Measurements from ENCODE around the gene ATP2C2.
"Not testable (repeated sequence)": the region's sequence is repeated elsewhere in the genome, so short reads cannot be mapped to it uniquely, and the experiment has no call there.

ATP2C2 gene, protein sequence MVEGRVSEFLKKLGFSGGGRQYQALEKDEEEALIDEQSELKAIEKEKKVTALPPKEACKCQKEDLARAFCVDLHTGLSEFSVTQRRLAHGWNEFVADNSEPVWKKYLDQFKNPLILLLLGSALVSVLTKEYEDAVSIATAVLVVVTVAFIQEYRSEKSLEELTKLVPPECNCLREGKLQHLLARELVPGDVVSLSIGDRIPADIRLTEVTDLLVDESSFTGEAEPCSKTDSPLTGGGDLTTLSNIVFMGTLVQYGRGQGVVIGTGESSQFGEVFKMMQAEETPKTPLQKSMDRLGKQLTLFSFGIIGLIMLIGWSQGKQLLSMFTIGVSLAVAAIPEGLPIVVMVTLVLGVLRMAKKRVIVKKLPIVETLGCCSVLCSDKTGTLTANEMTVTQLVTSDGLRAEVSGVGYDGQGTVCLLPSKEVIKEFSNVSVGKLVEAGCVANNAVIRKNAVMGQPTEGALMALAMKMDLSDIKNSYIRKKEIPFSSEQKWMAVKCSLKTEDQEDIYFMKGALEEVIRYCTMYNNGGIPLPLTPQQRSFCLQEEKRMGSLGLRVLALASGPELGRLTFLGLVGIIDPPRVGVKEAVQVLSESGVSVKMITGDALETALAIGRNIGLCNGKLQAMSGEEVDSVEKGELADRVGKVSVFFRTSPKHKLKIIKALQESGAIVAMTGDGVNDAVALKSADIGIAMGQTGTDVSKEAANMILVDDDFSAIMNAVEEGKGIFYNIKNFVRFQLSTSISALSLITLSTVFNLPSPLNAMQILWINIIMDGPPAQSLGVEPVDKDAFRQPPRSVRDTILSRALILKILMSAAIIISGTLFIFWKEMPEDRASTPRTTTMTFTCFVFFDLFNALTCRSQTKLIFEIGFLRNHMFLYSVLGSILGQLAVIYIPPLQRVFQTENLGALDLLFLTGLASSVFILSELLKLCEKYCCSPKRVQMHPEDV

DNA sequence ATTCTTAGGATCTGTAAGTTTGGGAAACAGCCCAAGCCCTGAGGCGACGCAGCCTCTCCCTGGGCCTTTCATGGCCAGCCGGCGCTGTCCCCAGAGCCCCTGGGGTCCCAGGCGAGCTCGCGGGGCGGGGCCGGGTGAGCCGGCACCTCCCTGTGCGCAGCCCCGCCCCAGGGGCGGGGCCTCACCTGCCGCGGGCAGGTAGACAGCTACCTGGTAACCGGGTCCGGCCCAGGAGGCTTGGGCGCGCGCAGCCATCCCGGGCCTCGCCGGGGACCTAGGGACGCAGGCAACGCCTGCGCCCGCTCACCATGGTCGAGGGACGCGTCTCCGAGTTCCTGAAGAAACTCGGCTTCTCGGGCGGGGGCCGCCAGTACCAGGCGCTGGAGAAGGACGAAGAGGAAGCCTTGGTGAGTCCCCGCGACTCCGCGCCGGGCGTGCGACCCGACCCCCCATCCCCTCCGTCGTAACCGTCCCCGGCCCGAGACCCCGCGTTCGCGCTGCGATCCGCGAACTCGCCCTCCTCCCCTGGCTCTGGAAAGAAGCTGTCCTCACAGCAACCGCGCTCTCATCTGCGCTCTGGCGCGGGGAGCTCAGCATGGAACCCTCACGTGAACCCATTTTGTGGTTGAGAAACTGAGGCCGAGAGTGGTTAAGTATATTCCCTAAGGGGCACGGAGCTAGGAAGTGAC, at the start of gene ATP2C2:
Gene ATP2C2, plus strand, starts transcription at position 231 of the 689 bp plus-strand sequence. Its CDS starts 78 bp downstream, at position 309.
- no peak for DNase-seq (ENCODE audit: low read depth in 2 of 2)

DNA sequence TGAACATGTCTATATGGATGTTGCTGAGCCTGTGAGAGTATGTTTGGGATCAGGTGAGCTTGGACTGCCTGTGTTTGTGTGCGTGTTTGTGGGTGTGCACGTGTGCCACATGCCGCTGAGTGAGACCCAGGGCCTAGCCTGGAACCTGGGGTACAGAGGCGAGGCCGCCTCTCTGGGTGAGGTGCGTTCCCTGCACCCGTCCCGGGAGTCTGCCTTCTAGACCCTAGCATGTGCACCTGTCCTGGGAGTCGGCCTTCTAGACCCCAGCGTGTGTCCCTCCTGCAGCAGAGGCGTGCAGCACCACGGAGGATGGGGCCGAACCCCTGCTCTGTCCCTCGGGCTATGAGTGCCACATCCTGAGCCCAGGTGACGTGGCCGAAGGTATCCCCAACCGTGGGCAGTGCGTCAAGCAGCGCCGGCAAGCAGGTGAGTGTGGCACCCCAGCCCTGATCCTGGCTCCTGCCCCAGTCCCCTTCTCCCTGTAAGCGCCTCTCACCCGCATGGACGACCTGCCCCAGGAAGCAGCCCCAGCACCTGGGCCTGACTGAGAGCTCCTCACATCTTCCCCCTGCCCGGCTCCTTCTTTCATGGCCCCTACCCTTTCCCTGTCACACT, 49.1 kb upstream of the ATP2C2 start:
- no peak for DNase-seq (ENCODE audit: low read depth in 2 of 2)

DNA sequence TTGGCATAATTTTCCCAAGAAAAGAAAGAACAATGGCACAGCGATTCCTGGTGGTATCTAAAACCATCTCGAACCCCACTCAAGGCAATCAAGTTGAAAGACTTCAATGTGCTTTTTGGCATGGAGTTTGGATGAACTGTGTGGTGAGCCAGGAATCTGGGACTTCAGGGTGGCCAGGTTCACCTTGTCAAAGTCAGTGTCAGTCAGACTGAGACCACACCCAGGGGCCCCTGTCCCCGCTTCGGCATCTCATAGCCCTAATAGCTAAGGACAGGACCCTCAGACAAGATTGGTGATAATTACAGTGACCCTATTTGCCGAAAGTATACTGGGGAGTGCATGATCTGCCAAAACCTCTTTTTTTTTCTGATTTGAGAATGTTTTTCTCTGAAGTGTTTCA, 47.8 kb upstream of the ATP2C2 start:
- DNase-seq (ENCODE audit: low read depth in 2 of 2), result no peak

DNA sequence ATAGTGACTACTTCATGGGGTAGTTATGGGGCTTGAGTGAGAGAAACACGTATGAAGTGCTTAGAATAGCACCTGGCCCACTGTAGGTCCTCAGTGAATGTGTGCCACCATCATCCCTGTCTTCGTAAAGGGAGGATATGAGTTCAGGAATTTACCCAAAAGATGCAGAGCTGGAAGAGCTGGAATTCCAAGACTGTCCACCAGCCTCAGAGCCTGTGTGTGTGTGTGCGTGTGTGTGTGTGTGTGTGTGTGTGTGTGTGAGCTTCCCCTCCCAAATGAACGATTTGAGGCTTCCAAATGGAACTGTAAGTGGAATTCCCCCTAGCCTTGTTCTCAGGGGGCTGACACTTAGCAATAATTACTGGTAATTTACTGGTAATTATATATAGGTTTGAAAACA, 46.4 kb upstream of the ATP2C2 start:
- no peak for DNase-seq (ENCODE audit: low read depth in 2 of 2)

DNA sequence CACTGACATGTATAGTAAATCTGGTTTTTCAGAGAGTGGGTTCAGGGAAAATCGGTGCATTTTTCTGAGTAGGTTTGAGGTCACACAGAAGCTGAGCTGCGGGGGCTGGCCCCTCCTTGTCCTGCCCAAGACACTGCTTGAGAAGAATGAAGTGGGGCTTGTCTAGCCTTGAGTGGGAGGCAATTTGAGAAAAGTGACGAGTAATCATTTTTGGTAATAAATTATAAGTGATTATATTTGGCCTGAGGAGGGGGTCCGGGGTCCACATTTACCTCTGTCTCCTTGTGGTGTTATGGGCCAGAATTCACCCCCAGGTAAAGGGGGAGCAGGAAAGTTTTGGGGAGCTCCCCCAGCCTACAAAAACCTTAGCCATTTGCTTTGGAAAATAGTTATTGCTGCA, 45.6 kb upstream of the ATP2C2 start:
- no peak for DNase-seq (ENCODE audit: low read depth in 2 of 2)

DNA sequence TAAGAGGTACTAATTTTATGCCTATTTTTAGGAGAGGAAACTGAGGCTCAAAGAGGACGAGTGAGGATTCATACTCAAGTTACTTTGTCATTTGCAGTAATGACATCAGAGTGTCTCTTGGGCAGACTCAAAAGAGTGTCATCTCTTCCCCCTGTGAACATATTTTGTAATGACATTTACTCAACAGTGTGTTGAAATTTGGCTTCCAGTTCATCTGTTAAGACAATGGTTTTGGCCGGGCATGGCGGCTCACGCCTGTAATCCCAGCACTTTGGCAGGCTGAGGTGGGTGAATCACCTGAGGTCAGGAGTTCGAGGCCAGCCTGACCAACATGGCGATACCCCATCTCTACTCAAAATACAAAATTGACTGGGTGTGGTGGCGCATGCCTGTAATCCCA, 44.7 kb upstream of the ATP2C2 start:
- DNase-seq (ENCODE audit: low read depth in 2 of 2), result no peak

DNA sequence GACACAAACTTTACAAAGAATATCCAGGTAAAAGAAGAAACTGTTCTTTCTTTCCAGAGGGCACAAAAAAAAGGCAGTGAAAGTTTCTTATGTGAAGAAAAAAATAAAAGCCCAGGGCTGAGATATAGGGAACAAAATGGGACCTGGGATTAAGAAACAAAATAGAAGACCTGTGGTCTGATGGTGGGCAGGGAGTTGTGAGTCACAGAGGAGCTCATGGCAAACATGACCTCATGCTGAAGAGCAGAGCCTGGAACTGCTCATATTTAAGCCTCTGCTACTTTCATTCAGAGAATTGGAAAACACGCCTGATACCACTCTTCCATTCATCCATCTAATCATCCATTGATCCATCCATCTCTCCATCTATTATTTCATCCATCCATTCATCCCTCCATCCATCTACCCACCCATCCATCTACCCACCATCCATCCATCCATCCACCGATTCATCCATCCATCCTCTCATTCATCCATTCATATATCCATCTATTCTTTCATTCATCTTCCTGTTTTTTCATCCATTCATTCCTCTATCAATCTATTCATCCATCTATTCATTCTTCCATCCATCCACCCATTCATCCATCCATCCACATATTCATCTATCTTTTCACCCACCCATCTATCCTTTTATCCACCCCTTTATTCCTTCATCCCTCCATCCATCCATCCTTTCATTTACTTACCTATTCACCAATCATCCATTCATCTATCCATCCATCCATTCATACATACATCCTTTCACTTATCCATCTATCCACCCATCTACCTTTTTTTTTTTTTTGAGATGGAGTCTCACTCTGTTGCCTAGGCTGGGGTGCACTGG, 43.7 kb upstream of the ATP2C2 start:
- DNase-seq (ENCODE audit: low read depth in 2 of 2), result no peak

DNA sequence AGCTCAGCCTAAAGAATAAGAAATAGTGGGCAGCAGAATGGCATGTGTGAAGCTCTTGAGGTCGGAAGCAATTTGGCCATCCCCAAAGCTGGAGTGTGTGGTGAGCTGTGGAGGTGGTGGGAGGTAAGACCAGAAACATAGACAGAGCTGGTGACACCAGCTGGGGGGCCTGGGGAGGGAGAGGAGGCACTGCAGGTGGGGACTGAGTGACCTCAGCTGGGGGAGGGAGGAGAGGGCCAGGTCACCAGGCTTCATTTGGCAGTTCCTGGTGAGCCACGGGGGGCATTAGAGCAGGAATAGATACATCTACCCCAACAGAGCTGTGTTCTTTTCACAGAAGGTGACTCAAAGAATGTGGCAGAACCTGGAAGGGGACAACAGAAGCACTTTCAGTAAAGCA, 41.8 kb upstream of the ATP2C2 start:
- DNase-seq (ENCODE audit: low read depth in 2 of 2), result no peak

DNA sequence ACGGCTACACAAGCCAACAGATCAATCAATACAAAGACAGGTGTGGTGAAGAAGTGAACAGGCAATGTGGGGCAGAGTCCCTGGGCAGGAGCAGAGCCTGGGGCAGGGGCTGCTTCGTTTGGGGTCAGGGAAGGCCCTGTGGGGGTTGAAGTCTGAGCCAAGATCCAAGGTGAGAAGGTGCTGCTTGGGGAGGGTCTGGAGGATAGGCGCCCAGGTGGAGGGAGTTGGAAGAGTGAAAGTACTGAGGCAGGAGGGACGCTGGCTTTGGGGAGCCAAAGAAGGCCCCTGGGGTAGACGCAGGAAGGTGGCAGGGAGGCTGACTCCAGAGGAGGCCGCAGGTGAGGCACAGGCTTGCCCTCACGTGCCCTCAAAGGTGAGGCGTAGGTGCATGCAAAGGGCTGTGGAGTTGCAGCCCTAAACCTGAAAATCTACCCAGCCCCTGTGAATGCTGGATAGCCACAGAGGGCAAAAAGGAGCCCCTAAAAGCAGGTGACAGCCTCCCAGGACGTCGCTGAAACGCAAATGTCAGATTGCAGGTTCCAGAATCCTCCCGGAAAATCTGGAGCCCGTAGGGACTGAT, 40.3 kb upstream of the ATP2C2 start:
- no peak for DNase-seq (ENCODE audit: low read depth in 2 of 2)

DNA sequence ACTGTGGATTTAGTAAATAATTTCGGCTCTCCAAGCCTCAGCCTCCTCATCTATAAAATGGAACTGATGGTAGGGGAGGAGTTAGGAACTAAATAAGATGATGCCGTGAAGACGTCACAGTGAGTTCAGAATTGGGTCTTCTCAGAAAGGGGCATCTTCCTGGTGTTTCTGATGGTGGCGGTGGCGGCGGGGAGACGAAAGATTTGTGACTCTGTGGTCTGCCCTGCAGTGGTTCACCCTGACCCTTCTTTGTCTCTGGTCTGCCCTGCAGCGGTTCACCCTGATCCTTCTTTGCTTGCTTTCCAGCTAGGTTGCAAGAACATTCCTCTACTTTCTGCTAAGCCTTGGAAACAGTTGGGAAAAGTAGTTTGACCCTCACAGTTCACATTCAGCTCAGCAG, 39.3 kb upstream of the ATP2C2 start:
- DNase-seq (ENCODE audit: low read depth in 2 of 2), result no peak

DNA sequence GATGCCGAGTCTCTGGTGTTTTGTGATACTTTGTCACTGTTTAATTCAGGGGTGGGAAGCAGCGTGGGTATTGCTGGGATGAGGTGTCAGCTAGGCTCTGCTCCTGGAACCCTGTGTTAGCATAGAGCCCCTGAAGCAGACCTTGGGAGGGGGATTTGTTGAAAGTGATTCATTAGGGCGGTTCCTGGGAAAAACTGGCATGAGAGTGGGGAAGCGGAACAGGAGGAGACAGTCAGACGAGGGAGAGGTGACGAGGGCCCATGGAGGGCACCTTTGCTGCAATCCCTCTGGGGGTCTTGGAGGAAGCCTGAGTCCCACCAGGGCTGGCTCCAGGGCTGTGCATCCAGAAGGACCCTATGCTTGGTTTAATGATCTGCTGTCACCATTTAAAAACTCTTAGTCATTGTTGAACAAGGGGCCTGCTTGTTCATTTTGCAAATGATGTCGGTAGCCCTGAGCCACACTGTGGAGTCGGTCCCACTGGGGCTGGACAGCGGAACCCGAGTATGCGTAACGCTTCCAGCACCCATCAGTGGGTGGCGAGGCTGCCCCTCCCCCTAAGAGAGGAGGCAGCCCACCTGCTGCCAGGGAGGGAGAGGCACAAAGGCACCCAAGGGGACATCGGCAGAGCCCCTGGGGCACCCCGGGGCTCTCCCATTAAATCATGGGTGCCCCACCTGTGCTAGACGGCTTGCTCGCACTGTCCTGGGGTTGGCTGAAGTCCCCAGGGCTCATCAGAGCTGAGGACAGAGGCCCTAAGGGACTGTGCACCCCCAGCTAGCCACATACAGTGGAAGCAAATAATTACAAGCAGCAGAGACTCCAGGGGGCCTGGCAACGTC, 38.3 kb upstream of the ATP2C2 start:
- DNase-seq (ENCODE audit: low read depth in 2 of 2), result no peak

DNA sequence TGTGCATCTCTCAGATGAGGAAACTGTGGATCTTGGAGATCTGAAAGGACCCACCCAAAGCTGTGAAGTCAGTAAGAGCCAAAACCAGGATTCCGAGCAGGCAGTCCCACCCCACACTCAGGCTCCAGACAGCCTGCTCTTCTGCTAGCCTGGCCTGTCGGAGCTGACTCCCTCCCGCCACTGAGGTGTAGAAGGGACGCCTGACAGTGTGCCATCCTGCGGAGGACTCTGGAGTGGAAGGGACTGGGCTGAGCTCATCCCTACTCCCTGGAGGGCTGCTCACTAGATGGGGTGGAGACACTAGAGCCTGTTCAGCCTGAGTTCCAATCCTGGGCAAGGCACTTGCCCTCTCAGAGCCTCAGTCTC, 37.7 kb upstream of the ATP2C2 start:
- DNase-seq (ENCODE audit: low read depth in 2 of 2), result no peak

DNA sequence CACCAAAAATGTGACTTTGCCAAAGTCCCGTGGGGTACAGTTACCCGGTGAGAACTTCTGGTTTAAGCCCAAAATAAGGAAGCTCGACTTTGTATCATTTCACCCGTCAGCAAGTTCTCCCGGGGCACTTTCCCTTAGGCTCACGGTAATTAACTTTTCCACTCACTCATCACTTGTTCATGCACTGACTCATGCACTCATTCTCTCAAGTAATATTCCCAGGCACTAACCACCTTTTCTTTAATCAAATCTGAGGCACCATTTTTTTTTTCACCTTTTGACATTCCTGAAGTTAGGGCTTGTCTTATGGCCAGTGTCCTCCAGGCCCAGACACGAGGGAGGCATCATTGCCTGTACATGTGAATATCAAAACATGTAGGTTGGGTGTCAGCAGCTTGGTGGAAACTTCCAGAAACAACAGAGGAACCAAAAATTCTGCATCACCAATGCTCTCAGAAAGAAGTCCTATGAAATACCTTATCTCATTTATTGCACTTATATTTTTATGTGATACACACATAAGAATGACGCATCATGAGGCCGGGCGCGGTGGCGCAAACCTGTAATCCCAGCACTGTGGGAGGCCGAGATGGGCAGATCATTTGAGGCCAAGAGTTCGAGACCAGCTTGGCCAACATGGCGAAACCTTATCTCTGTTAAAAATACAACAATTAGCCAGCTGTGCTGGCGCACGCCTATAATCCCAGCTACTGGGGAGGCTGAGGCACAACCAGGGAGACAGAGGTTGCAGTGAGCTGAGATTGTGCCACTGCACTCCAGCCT, 36.1 kb upstream of the ATP2C2 start:
- no peak for DNase-seq (ENCODE audit: low read depth in 2 of 2)

DNA sequence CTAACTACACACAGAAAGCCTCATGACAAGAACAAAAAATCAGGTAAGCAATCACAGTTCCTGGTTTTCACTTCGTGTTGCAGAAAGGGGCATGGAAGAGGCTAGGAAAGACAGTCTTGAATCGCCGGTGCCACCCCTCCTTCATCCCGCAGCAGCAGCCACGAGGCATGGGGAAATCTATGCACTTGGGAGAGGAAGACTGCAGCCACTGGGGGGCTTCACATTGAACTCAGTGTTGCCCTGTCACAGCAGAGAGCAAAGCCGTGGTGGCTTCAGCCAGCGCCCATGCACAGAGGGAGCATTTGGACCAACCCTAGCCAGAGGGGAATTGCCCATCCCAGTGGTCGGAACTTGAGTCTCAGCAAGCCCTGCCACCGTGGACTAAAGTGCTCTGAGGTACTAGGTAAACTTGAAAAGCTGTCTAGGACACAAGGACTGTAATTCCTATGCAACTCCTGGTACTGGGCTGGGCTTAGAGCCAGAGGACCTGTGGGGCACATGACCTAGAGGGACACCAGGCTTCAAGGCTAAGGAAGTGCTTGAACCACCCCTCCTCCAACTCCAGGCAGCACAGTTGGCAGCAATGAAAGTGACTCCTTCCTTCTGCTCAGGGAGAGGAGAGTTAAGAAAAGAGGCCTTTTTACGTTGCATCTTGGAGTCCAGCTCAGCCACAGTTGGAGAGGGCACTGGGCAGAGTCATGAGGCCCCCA, 35.2 kb upstream of the ATP2C2 start:
- DNase-seq (ENCODE audit: low read depth in 2 of 2), result no peak

DNA sequence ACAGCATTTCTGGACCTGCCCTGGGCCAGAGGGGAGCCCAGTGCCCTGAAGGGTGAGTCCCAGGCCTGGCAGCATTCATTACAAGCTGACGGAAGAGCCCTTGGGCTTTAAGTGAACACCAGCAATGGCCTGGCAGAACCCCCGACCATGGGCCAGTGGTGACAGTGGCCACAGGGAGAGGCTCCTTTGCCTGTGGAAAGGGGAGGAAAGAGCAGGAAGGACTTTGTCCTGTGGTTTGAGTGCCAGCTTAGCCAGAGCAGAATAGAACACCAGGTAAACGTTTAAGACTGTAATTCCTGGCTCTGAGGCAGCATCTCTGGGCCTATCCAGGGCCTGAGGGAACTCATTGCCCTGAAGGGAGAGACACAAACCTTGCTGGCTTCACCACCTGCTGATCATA, 34.3 kb upstream of the ATP2C2 start:
- no peak for DNase-seq (ENCODE audit: low read depth in 2 of 2)

DNA sequence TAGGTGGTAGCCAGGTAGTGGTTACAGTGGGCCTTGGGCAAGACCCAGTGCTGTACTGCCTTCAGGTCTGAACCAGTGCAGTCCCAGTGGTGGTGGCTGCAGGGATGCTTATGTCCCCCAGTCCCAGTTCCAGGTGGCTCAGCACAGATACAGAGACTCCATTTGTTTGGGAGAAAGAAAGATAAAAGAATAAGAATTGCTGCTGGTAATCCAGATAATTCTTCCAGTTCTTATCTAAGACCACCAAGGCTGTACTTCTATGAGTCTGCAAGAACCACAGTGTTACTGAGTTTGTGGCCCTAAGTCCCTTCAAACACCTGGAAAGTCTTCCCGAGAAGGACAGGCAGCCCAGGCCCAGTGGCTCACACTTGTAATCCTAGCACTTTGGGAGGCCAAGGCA, 33.9 kb upstream of the ATP2C2 start:
- no peak for DNase-seq (ENCODE audit: low read depth in 2 of 2)

DNA sequence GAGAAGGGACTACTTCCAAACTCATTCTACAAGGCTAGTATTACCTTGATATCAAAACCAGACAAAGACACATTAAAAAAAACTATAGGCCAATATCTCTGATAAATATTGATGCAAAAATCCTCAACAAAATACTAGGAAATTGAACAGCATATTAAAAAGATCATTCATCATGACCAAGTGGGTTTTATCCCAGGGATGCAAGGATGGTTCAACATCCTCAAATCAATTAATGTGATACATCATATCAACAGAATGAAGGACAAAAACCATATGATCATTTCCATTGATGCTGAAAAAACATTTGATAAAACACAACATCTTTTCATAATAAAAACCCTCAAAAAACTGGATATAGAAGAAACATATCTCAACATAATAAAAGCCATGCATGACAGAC, 31.1 kb upstream of the ATP2C2 start:
- not testable (repeated sequence) for DNase-seq (ENCODE audit: low read depth in 2 of 2)

DNA sequence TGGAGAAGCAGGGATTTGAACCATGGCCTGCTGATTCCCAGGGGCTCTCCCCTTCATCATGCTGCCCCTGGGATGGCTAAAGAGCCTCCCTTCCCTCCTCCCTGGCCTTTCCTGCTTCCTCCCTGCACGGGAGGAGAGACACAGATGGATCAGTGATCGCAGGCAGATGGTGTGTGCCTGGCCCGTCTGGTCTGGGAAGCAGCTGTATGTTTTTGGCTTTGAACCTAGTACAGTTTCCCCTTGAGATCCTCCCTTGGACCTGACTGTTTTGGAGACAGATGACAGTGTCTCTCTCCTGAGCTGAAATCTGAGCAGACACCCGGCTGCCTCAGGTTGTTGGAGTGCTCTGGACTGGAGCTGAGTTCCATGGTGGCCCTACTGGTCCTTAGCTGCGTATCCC, 29.0 kb upstream of the ATP2C2 start:
- no peak for DNase-seq (ENCODE audit: low read depth in 2 of 2)

Measured in stimulated activated CD8-positive, alpha-beta memory T cell treated with anti-CD3 and anti-CD28 coated beads, Interleukin-15, amount 100 ng/mL, for 48 hours (primary cell).